ENCODE results near the gene USP3. TPM values are rescaled to one million over a fixed set of nuclear protein-coding genes. Genes with fewer than 3 reads are reported as not detected.
"Not testable (repeated sequence)": the region's sequence is repeated elsewhere in the genome, so short reads cannot be mapped to it uniquely, and the experiment has no call there.

USP3 gene
- total RNA-seq, 1 experiment from 2014 or later: 46.1 TPM

DNA sequence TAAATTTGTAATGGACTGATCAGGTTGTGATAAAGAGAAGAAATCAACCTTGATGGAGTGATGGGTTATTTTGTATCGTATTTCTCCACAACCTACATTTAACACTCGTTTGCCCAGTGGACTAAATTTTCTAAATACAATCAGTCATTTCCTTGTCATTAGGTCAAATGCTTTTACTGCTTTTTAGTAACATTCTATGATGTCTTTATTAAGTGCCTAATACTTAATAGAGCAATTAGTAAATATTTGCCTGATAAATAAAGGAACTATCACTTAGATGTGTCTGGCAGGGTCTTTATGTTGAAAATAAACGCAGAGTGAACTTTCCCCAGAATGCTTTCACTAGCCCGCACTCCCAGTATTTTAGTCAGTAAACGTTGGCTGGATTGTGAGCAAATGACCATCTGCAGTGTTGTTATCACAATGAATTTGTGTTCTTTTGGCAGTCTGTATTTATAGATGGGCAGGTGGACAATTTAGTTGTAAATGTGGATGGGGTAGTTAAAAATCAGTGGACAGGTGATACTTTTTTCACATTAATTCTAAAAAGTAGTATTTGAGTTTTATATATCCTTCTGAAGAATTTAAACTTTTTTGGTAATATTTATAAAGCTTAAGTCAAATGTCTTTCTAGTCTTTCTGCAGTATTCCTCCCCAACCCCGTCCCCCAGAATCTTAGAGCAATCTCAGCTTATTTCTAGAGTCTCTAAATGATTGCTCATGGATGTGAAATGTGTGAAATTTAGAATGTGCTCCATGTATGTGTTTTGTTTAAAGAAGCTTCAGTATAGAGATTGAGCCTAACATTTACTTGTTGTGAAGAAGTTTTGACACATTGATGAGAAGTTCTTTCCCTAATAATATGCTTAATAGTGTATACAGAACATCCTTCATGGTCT is 4.9 kb downstream of the USP3 start:
- DNase-seq (ENCODE audit: extremely low read depth, low read depth): no peak

DNA sequence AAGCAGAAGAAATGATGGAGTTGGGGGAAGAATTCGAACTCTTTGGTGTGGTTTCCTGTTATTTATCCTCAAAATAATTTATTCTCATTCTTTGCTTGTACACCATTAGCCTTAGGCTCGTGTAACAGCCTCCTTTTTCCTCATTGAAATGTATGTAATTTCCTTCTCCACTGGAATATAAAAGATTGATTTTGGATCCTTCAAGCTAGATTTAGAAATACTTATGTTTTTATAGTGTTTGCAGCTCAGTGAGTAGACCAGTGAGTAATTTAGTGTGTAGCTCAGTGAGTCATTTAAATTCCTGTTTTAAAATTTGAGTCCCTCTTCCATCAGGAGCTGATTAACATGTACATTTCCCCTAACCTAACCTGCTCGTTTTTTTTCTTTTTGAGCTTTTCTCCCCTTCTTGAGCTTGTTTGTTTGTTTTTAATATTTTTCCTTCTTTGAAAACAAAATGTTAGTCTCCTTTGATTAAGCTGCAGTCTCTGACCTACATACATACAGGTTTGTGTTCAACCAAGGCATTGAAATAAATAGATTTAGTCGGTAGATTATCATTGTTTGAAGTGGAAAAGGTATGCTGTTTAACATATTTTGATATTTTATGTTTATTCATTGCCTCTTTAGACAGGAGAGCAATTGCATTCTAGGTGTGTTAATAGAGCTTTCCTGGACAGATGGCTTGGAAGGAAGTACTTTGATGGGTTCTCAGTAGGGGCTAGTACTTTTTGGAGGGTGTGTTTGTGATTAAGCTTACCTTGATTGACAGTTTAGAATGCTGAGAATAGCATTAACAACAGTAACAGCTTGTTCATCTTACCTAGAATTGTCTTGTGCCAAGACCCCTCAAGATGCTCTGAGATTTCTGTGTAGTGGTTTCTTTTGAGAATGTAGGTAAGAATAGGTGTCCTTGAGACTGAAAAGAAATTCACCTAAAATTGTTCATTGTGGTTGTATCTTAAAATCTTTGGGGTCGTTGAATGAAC is 5.9 kb downstream of the USP3 start:
- DNase-seq (ENCODE audit: extremely low read depth, low read depth): no peak

GRCh38 chr15:63512148-63512547 is 7.8 kb downstream of the USP3 start:
- DNase-seq (ENCODE audit: extremely low read depth, low read depth): no peak

GRCh38 chr15:63513271-63513670 is 8.9 kb downstream of the USP3 start:
- no peak for DNase-seq (ENCODE audit: extremely low read depth, low read depth)

DNA sequence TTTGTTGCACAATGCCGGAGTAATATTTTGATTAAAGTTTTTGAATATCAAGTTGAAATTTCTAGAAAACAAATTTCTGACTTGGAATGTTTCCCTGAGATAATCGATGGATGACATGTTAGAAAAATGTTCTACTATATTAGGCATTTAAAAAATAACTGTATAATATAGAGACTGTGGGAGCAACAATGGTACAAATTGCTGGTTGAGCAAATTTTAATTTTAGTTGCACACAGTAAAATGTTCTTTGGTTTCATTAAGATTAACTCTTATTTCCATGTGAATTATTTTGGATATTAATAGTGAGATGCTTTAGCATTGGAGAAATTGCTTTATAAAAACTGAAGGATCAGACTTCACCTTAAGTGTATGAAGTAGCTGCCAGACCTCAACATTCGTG is 9.3 kb downstream of the USP3 start:
- no peak for DNase-seq (ENCODE audit: extremely low read depth, low read depth)

DNA sequence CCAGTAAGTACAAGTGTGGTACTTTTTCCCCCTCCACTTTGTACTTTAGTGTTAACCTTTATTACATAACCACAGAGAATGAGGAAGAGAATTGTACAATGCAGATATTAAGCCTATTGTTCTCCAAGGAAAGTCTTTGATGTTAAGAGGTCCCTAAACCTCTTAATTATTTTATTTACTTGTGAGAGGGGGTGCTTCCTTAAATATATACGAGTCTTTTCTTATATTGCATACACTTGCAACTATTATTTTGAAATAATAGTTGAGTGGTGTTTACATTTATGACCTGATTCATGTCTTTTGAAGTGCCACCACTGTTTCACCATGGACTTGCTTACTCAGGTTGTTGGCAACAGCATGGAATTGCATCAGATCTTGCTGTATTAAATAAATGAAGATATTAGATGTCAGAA is 10.1 kb downstream of the USP3 start:
- DNase-seq (ENCODE audit: extremely low read depth, low read depth): no peak

DNA sequence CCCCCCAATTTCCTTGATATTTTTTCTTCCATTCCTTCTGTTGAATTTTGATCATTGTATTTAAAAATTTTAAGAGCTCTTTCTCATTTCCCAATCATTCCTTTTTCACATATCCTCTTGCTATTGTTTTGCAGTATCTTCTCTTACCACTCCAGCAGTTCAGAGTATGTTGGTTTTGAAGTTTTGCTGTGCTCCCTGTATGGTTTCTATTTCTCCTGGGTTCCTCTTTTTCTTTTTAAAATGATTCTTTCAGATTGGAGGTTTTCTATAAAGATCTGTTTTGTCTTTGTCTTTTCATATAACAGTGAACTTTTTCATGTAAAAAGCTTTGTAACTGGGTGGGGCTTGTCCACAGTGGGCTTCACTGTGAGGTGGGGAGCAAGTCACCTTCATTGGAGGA is 12.8 kb downstream of the USP3 start:
- DNase-seq (ENCODE audit: extremely low read depth, low read depth): no peak

DNA sequence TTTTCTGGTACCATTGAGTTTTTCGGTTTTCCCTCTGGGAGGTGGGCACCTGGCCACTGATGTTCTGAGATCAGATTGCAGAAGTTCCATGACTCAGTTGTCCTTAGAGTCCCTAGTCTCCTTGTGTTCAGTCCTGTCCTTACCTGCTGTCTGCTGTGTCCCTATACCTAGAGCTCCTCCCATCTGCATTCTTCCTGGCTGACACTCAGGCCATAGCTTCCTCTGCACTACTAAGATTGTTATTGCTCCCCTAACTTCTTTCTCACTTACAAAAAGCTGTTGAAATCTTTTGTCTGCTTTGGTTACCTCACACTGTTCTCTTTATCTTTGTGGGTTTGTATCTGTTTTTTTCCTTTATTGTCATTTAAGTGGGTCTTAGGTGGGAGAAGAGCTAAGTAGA is 13.2 kb downstream of the USP3 start:
- no peak for DNase-seq (ENCODE audit: extremely low read depth, low read depth)

DNA sequence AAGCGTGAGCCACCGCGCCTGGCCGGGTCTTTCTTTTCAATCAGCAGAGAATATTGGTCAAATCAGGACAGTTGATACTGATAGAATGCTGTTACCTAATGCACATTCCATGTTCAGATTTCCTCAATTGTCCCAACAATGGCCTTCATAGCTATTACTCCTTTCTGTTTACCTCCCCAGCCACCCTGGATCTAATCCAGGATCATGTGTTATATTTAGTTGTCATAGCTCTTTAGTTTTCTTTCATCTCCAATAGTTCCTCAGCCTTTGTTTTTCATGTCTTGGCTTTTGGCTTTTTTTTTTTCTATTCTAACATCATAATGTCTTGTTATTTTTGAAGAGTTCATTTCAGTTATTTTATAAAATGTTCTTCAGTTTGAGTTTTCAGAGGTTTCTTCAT is 14.6 kb downstream of the USP3 start:
- DNase-seq (ENCODE audit: extremely low read depth, low read depth): no peak

- DNase-seq (ENCODE audit: extremely low read depth, low read depth): no peak
Measured at GRCh38 chr15:63519548-63520178, 15.3 kb downstream of the USP3 start.

DNA sequence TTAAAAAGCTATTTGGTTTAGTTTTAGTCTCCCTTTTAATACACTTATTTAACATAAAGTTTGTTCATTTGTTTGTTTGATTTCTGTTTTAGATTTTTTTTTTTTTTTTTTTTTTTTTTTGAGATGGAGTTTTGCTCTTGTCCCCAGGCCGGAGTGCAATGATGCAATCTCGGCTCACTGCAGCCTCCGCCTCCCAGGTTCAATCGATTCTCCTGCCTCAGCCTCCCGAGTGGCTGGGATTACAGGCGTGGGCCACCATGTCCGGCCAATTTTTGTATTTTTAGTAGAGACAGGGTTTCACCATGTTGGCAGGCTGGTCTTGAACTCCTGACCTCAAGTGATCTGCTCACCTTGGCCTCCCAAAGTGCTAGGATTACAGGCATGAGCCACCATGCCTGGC is 16.1 kb downstream of the USP3 start:
- not testable (repeated sequence) for DNase-seq (ENCODE audit: extremely low read depth, low read depth)

- DNase-seq (ENCODE audit: extremely low read depth, low read depth): no peak
Measured at GRCh38 chr15:63522225-63522578, 17.8 kb downstream of the USP3 start.

DNA sequence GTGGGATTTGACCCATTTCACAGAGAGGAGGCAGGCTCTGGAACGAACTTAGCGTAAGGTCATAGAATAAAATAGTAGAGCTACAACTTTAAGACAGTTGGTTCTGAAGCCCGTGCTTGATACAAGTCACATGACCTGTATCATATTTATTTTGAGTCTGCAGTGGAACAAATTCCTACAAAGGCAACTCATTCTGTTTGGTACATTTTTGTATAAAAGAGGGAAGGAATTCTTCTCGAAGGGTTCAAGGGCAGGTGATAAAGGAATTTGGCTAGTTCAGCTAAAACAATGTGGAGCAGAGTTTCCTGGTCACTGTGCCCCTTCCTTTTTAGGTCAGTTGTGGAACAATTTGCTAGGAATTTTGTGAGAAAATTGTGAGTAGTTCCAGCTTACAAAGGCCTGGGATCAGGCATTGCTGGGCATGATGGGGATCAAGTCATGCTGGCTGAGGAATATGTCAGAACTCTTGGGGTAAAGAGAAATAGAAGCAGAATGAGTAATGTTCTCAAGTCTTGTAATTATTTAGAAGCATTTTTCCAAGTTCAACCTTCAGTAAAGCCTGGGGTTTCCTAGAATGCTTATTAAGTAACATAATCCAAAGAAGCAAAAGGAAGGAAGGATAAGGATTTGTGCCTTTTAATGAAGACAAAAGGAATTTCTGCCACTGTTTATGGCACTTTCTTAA is 19.1 kb downstream of the USP3 start:
- DNase-seq (ENCODE audit: extremely low read depth, low read depth): no peak

- DNase-seq (ENCODE audit: extremely low read depth, low read depth): no peak
Measured at GRCh38 chr15:63524316-63525015, 20.1 kb downstream of the USP3 start.

DNA sequence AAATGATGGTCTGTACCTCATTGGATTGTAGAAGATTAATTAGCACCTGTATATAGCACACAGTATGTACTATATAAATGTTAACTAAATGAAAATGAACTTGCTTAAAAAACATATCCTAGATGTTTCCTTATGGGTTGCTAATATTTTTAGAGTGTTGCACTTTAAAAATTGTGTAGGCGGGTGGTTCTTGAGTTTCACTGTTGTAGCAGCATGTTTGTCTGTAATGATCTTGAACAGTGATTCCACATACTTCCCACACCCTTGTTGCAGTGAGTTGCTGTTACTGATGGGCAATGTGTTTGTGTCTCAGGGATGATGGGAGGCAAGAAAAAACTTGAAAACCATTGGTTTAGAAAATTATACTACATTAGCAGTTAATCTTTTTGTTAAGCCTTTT is 22.0 kb downstream of the USP3 start:
- no peak for DNase-seq (ENCODE audit: extremely low read depth, low read depth)

DNA sequence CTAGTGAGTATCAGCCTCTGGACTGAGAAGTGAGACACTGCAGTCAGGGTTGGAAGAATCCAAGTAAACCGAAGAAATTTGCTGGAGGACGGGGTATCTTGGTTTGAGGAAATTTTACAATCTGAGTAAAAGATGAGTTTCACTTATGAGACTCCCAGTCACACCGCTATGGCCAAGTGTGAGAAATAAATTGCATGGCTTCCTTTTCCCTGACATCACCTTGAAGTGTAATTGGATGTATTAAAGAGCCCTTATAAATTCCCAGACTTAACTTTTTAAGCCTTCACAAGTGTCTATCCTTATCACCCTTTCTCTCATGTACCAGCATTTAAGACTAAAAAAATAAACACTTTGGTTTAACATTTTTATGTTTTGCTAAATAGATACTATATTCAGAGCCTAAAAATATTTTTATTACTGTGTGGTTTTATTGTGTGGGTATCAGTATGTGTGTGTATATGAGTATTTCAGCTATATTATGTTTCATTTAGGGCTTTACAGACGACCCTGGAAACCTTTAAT is 23.8 kb downstream of the USP3 start:
- DNase-seq (ENCODE audit: extremely low read depth, low read depth): no peak

DNA sequence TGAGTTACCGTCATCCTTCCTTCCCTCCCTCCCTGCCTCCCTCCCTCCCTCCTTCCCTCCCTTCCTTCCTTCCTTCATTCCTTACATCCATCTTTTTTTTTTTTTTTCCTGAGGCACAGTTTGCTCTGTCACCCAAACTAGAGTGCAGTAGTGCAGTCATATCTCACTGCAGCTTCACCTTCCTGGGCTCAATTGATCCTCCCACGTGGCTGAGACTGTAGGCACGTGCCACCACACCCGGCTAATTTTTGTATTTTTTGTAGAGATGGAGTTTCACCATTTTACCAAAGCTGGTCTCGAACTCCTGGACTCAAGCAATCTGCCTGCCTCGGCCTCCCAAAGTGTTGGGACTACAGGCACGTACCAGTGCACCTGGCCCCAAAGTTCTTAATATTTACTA is 25.8 kb downstream of the USP3 start:
- DNase-seq (ENCODE audit: extremely low read depth, low read depth): no peak

GRCh38 chr15:63530752-63531299 is 26.4 kb downstream of the USP3 start:
- DNase-seq (ENCODE audit: extremely low read depth, low read depth): no peak

GRCh38 chr15:63531586-63531985 is 27.2 kb downstream of the USP3 start:
- no peak for DNase-seq (ENCODE audit: extremely low read depth, low read depth)
